WTC11 (cell line): ENCODE measurements around the gene MXRA7. TPM values are rescaled to one million over a fixed set of nuclear protein-coding genes. Genes with fewer than 3 reads are reported as not detected.

Experiments
- ATAC-seq: fragments of 200-7000 bp; cut with Tn5 transposase; 2 replicates; pipeline ENCODE4 v1.10.0; 2021; ENCODE audit warnings: mild to moderate bottlenecking, moderate library complexity
- CTCF ChIA-PET: fragments of 300-600 bp; sonication (Branson Sonifier 250); formaldehyde crosslinking; loops from one replicate; lab custom pipeline; 2021; ENCODE audit warnings: antibody characterized with exemption; lab: Charles Lee
- POLR2A ChIA-PET: fragments of 350-600 bp; sonication (Branson Sonifier 250); formaldehyde crosslinking; loops from one replicate; lab custom pipeline; 2021; ENCODE audit warnings: antibody characterized with exemption; lab: Charles Lee
- DNase-seq: peaks from one replicate; pipeline ENCODE4 v3.0.0; 2021; ENCODE audit warnings: low spot score
- H3K27ac Mint-ChIP-seq: 2 replicates; pipeline ENCODE4 v1.8.0; 2021; ENCODE audit warnings: mixed read lengths
- H3K27me3 Mint-ChIP-seq: 2 replicates; pipeline ENCODE4 v1.8.0; 2021; ENCODE audit warnings: low read depth, mild to moderate bottlenecking, moderate library complexity, mixed read lengths
- H3K36me3 Mint-ChIP-seq: 2 replicates; pipeline ENCODE4 v1.8.0; 2021; ENCODE audit warnings: mixed read lengths
- H3K4me1 Mint-ChIP-seq: 2 replicates; pipeline ENCODE4 v1.8.0; 2022; ENCODE audit warnings: mixed read lengths
- H3K4me3 Mint-ChIP-seq: 2 replicates; pipeline ENCODE4 v1.8.0; 2021; ENCODE audit warnings: mild to moderate bottlenecking, moderate library complexity, mixed read lengths
- H3K9me3 Mint-ChIP-seq: 2 replicates; pipeline ENCODE4 v1.8.0; 2021; ENCODE audit warnings: mixed read lengths
- AR ChIP-seq: fragments of 250-450 bp; sonication (Bioruptor Pico); IDR thresholded peaks from 2 replicates; pipeline ENCODE4 v1.9.0; 2021; ENCODE audit warnings: mild to moderate bottlenecking
- ATF1 ChIP-seq: sonication (generic); formaldehyde crosslinking; IDR thresholded peaks from 2 replicates; pipeline ENCODE4 v1.8.1; 2023; ENCODE audit warnings: mild to moderate bottlenecking, moderate library complexity, missing genetic modification reagents
- ATF2 ChIP-seq: sonication (generic); formaldehyde crosslinking; IDR thresholded peaks from 2 replicates; pipeline ENCODE4 v1.8.1; 2022; ENCODE audit warnings: low read depth, missing genetic modification reagents, borderline replicate concordance
- CREM ChIP-seq: sonication (generic); formaldehyde crosslinking; IDR thresholded peaks from 2 replicates; pipeline ENCODE4 v1.8.1; 2022; ENCODE audit warnings: mild to moderate bottlenecking, missing genetic modification reagents, moderate library complexity
- CTCF ChIP-seq: fragments of 200-600 bp; IDR thresholded peaks from 2 replicates; pipeline ENCODE4 v1.8.0; 2022; ENCODE audit warnings: antibody characterized with exemption
- ERG ChIP-seq: fragments of 250-450 bp; sonication (Bioruptor Pico); IDR thresholded peaks from 2 replicates; pipeline ENCODE4 v1.8.0; 2021; ENCODE audit warnings: mild to moderate bottlenecking
- ESRRA ChIP-seq: sonication (generic); formaldehyde crosslinking; IDR thresholded peaks from 2 replicates; pipeline ENCODE4 v1.8.1; 2022; ENCODE audit warnings: mild to moderate bottlenecking, missing genetic modification reagents, borderline replicate concordance
- FOXK1 ChIP-seq: sonication (generic); formaldehyde crosslinking; IDR thresholded peaks from 2 replicates; pipeline ENCODE4 v1.8.0; 2022; ENCODE audit warnings: mild to moderate bottlenecking, moderate library complexity, missing genetic modification reagents
- IRF2 ChIP-seq: sonication (generic); formaldehyde crosslinking; IDR thresholded peaks from 2 replicates; pipeline ENCODE4 v1.8.0; 2022; ENCODE audit warnings: low read depth, missing genetic modification reagents, borderline replicate concordance
- JAZF1 ChIP-seq: fragments of 250-450 bp; sonication (Bioruptor Pico); IDR thresholded peaks from 2 replicates; pipeline ENCODE4 v1.9.0; 2021; ENCODE audit warnings: moderate library complexity, mild to moderate bottlenecking, inconsistent platforms
- KAT7 ChIP-seq: sonication (generic); formaldehyde crosslinking; IDR thresholded peaks from 2 replicates; pipeline ENCODE4 v1.8.1; 2023; ENCODE audit warnings: missing genetic modification reagents, mild to moderate bottlenecking, borderline replicate concordance
- MXD4 ChIP-seq: fragments of 250-450 bp; sonication (Bioruptor Pico); IDR thresholded peaks from 2 replicates; pipeline ENCODE4 v1.8.0; 2021; ENCODE audit warnings: mild to moderate bottlenecking, moderate library complexity, borderline replicate concordance
- MYBL2 ChIP-seq: sonication (generic); formaldehyde crosslinking; IDR thresholded peaks from 2 replicates; pipeline ENCODE4 v1.8.1; 2023; ENCODE audit warnings: mild to moderate bottlenecking, moderate library complexity, missing genetic modification reagents
- NFATC4 ChIP-seq: fragments of 250-450 bp; sonication (Bioruptor Pico); IDR thresholded peaks from 2 replicates; pipeline ENCODE4 v1.9.0; 2021; ENCODE audit warnings: mild to moderate bottlenecking
- PREB ChIP-seq: sonication (generic); formaldehyde crosslinking; IDR thresholded peaks from 2 replicates; pipeline ENCODE4 v1.8.1; 2022; ENCODE audit warnings: mild to moderate bottlenecking, missing genetic modification reagents, moderate library complexity, borderline replicate concordance
- RORB ChIP-seq: fragments of 250-450 bp; sonication (Bioruptor Pico); IDR thresholded peaks from 2 replicates; pipeline ENCODE4 v1.9.0; 2021; ENCODE audit warnings: mild to moderate bottlenecking
- SP1 ChIP-seq: sonication (generic); formaldehyde crosslinking; conservative IDR thresholded peaks from 2 replicates; pipeline ENCODE4 v1.8.1; 2022; ENCODE audit warnings: missing genetic modification reagents
- STAT6 ChIP-seq: sonication (generic); formaldehyde crosslinking; conservative IDR thresholded peaks from 2 replicates; pipeline ENCODE4 v1.8.1; 2023; ENCODE audit warnings: mild to moderate bottlenecking, low read depth, missing genetic modification reagents, moderate library complexity
- TCF7 ChIP-seq: sonication (generic); formaldehyde crosslinking; IDR thresholded peaks from 2 replicates; pipeline ENCODE4 v1.8.0; 2022; ENCODE audit warnings: mild to moderate bottlenecking, low read depth, missing genetic modification reagents, moderate library complexity
- USF2 ChIP-seq: sonication (generic); formaldehyde crosslinking; IDR thresholded peaks from 2 replicates; pipeline ENCODE4 v1.8.1; 2023; ENCODE audit warnings: mild to moderate bottlenecking, missing genetic modification reagents, moderate library complexity
- ZBTB21 ChIP-seq: sonication (generic); formaldehyde crosslinking; IDR thresholded peaks from 2 replicates; pipeline ENCODE4 v1.8.1; 2023; ENCODE audit warnings: mild to moderate bottlenecking, missing genetic modification reagents, borderline replicate concordance
- ZNF219 ChIP-seq: sonication (generic); formaldehyde crosslinking; IDR thresholded peaks from 2 replicates; pipeline ENCODE4 v1.8.0; 2023; ENCODE audit warnings: missing genetic modification reagents, mild to moderate bottlenecking, borderline replicate concordance
- ZNF263 ChIP-seq: sonication (generic); formaldehyde crosslinking; IDR thresholded peaks from 2 replicates; pipeline ENCODE4 v1.8.1; 2022; ENCODE audit warnings: low read depth, mild to moderate bottlenecking, moderate library complexity, missing genetic modification reagents
- ZNF512 ChIP-seq: sonication (generic); formaldehyde crosslinking; IDR thresholded peaks from 2 replicates; pipeline ENCODE4 v1.8.1; 2022; ENCODE audit warnings: missing genetic modification reagents, borderline replicate concordance
- total RNA-seq: library from RNA; stranded (reverse); gene quantifications from 3 replicates; pipeline ENCODE4 v1.2.3, GENCODE V29; 2021

The MXRA7 gene
- total RNA-seq, 1 experiment from 2014 or later, result 46.5 TPM

- TF ChIP-seq CTCF, result no peak
- no peak for TF ChIP-seq JAZF1 (CRISPR knock-in tag)
- TF ChIP-seq ZNF219 (CRISPR knock-in tag), result no peak
- TF ChIP-seq KAT7 (CRISPR knock-in tag), result no peak
- no peak for TF ChIP-seq PREB (CRISPR knock-in tag)
- no peak for TF ChIP-seq STAT6
- no peak for TF ChIP-seq ATF1
- TF ChIP-seq, all 79 proteins: peak for 0
These were observed 56.4 kb downstream of the MXRA7 start (continued) for GRCh38 chr17:76654408-76654807.

- DNase-seq (no peak), ATAC-seq (no peak)
- Mint-ChIP-seq H3K9me3 (peaks cover 16% of the 10 kb centered on the region), H3K36me3 (peaks cover 6% of the 10 kb centered on the region; the same call in 1 of the 2 replicates), H3K27ac (no peak overlapping the region), H3K27me3 (peaks cover 5% of the 10 kb centered on the region; the same call in 1 of the 2 replicates), H3K4me3 (no peak overlapping the region), H3K4me1 (no peaks in the 10 kb centered on the region)
- POLR2A ChIA-PET, result no interaction called here
- CTCF ChIA-PET, result no interaction called here
- TF ChIP-seq TCF7, result no peak
- TF ChIP-seq RORB (CRISPR knock-in tag), result no peak
- TF ChIP-seq ESRRA (CRISPR knock-in tag), result no peak
- TF ChIP-seq IRF2 (CRISPR knock-in tag), result no peak
- TF ChIP-seq CREM (CRISPR knock-in tag), result no peak
- no peak for TF ChIP-seq NFATC4 (CRISPR knock-in tag)
- TF ChIP-seq ZBTB21 (CRISPR knock-in tag), result no peak
- no peak for TF ChIP-seq MYBL2 (CRISPR knock-in tag)
- TF ChIP-seq USF2 (CRISPR knock-in tag), result no peak
- TF ChIP-seq MXD4 (CRISPR knock-in tag), result no peak
- no peak for TF ChIP-seq ZNF512 (CRISPR knock-in tag)
- TF ChIP-seq FOXK1 (CRISPR knock-in tag), result no peak
- TF ChIP-seq ATF2 (CRISPR knock-in tag), result no peak
- no peak for TF ChIP-seq ERG (CRISPR knock-in tag)
- no peak for TF ChIP-seq ZNF263 (CRISPR knock-in tag)
- TF ChIP-seq SP1 (CRISPR knock-in tag), result no peak
- TF ChIP-seq AR (CRISPR knock-in tag), result no peak
These were observed 60.3 kb downstream of the MXRA7 start for GRCh38 chr17:76650504-76650903.
